HCT116 (cell line): ENCODE data around the gene MRGPRX2. TPM values are rescaled to one million over a fixed set of nuclear protein-coding genes. Genes with fewer than 3 reads are reported as not detected.

Experiments used
- ATAC-seq: fragments of 200-7000 bp; cut with Tn5 transposase; 2 replicates; pipeline ENCODE4 v1.9.1; 2020; ENCODE audit warnings: mild to moderate bottlenecking, moderate library complexity
- BruUV-seq: library from RNA; stranded (reverse); fragments of 400-500 nt; replicated peaks from 2 replicates; lab custom pipeline; 2021; lab: Mats Ljungman, UMichigan
- CTCF ChIA-PET: fragments of 300-600 bp; sonication (Branson Sonifier 250); formaldehyde crosslinking; loops from one replicate; lab custom pipeline; 2021; ENCODE audit warnings: antibody characterized with exemption; lab: Charles Lee
- POLR2A ChIA-PET: fragments of 300-600, 350-600 bp; sonication (Branson Sonifier 250); formaldehyde crosslinking; loops from one replicate; lab custom pipeline; 2021; ENCODE audit warnings: antibody characterized with exemption; lab: Charles Lee
- RAD21 ChIA-PET, 2 experiments: fragments of 300-600 bp; sonication (Branson Sonifier 250); formaldehyde crosslinking; loops; one replicate each; lab custom pipeline; 2023; ENCODE audit warnings: low total read pairs in 2 of 2; ENCODE audit not compliant: uncharacterized antibody in 2 of 2, unreplicated experiment in 2 of 2, low non-redundant PET in 1 of 2; lab: Charles Lee
- DNase-seq: peaks from one replicate; pipeline ENCODE4 v3.0.0-alpha.2; 2010; ENCODE audit warnings: low read depth, low spot score
- H2AFZ ChIP-seq: fragments of 200-600 bp; shearing (Covaris generic), sonication (generic); 2 replicates; pipeline ENCODE4 v1.6.1; 2017; ENCODE audit warnings: low read depth, mixed run types, mixed read lengths, antibody characterized with exemption, low read length; ENCODE audit not compliant: poor library complexity, severe bottlenecking
- H3K27ac ChIP-seq: 2 replicates; pipeline ENCODE4 v1.5.1; 2012; ENCODE audit warnings: low read depth, low read length
- H3K27me3 ChIP-seq: fragments of 200-600 bp; sonication (generic); 2 replicates; pipeline ENCODE4 v1.6.1; 2016; ENCODE audit warnings: mixed run types, low read length, mixed read lengths; ENCODE audit not compliant: insufficient read depth
- H3K36me3 ChIP-seq, 2 experiments: fragments of 200-500 bp in 1 of 2; fragments of 200-600 bp in 1 of 2; sonication (Bioruptor generic) in 1 of 2; sonication (generic) in 1 of 2; 2 replicates each; pipeline versions ENCODE4 v1.5.1 to v1.6.1; 2014 to 2016; ENCODE audit warnings: low read length in 2 of 2, inconsistent platforms in 1 of 2, mixed read lengths in 1 of 2, mixed run types in 1 of 2; ENCODE audit not compliant: insufficient read depth in 2 of 2, control insufficient read depth in 1 of 2
- H3K4me1 ChIP-seq, 2 experiments: fragments of 200-600 bp in 1 of 2; sonication (generic) in 1 of 2; 2 replicates each; pipeline versions ENCODE4 v1.5.1 to v1.6.1; 2012 to 2017; ENCODE audit warnings: low read length in 2 of 2, inconsistent platforms in 1 of 2, mild to moderate bottlenecking in 1 of 2, mixed read lengths in 1 of 2, mixed run types in 1 of 2, moderate library complexity in 1 of 2; ENCODE audit not compliant: insufficient read depth in 2 of 2, control insufficient read depth in 1 of 2
- H3K4me2 ChIP-seq: fragments of 200-600 bp; sonication (generic); 2 replicates; pipeline ENCODE4 v1.6.1; 2017; ENCODE audit warnings: mixed run types, low read length, mixed read lengths
- H3K4me3 ChIP-seq, 2 experiments: fragments of 200-600 bp in 1 of 2; sonication (generic) in 1 of 2; replicated peaks in 1 of 2; 2 replicates each; pipeline ENCODE4 v1.5.1; 2011 to 2016; ENCODE audit warnings: low read length in 2 of 2, control low read depth in 1 of 2, low read depth in 1 of 2, mild to moderate bottlenecking in 1 of 2, mixed read lengths in 1 of 2, mixed run types in 1 of 2
- H3K79me2 ChIP-seq: fragments of 200-600 bp; sonication (generic); 2 replicates; pipeline ENCODE4 v1.6.1; 2017; ENCODE audit warnings: mild to moderate bottlenecking, mixed run types, low read length, moderate library complexity, mixed read lengths; ENCODE audit not compliant: insufficient read depth
- H3K9ac ChIP-seq: fragments of 200-600 bp; sonication (generic); 2 replicates; pipeline ENCODE4 v1.6.1; 2016; ENCODE audit warnings: low read length, mixed read lengths
- H3K9me2 ChIP-seq: fragments of 200-600 bp; sonication (generic), shearing (Covaris generic); 2 replicates; pipeline ENCODE4 v1.6.1; 2017; ENCODE audit warnings: mixed run types, mild to moderate bottlenecking, moderate library complexity; ENCODE audit not compliant: insufficient read depth
- H3K9me3 ChIP-seq, 2 experiments: fragments of 200-500 bp in 1 of 2; fragments of 200-600 bp in 1 of 2; sonication (Bioruptor generic) in 1 of 2; sonication (generic) in 1 of 2; 2 replicates each; pipeline ENCODE4 v1.6.1; 2014 to 2017; ENCODE audit warnings: low read length in 2 of 2, mixed read lengths in 2 of 2, inconsistent platforms in 1 of 2, low read depth in 1 of 2, mild to moderate bottlenecking in 1 of 2, mixed run types in 1 of 2, moderate library complexity in 1 of 2; ENCODE audit not compliant: control insufficient read depth in 1 of 2, insufficient read depth in 1 of 2
- H4K20me1 ChIP-seq: fragments of 200-600 bp; sonication (generic), shearing (Covaris generic); 2 replicates; pipeline ENCODE4 v1.6.1; 2017; ENCODE audit warnings: mixed run types, mild to moderate bottlenecking, moderate library complexity; ENCODE audit not compliant: insufficient read depth
- CBX3 ChIP-seq: IDR thresholded peaks from 2 replicates; pipeline ENCODE4 v1.6.1; 2012; ENCODE audit warnings: low read depth
- EGR1 ChIP-seq: IDR thresholded peaks from 2 replicates; pipeline ENCODE4 v1.6.1; 2012; ENCODE audit warnings: low read depth
- ELF1 ChIP-seq: IDR thresholded peaks from 2 replicates; pipeline ENCODE4 v1.6.1; 2012; ENCODE audit warnings: low read depth, borderline replicate concordance
- EZH2 ChIP-seq: fragments of 200-600 bp; sonication (generic); IDR thresholded peaks from 2 replicates; pipeline ENCODE4 v1.6.1; 2017; ENCODE audit warnings: antibody characterized with exemption, mixed run types
- POLR2AphosphoS5 ChIP-seq: IDR thresholded peaks from 2 replicates; pipeline ENCODE4 v1.6.1; 2011; ENCODE audit warnings: mild to moderate bottlenecking, low read depth, low read length, moderate library complexity
- RAD21 ChIP-seq: IDR thresholded peaks from 2 replicates; pipeline ENCODE4 v1.6.1; 2012; ENCODE audit warnings: low read depth, mild to moderate bottlenecking
- REST ChIP-seq: IDR thresholded peaks from 2 replicates; pipeline ENCODE4 v1.6.1; 2012; ENCODE audit warnings: low read depth
- SRF ChIP-seq: IDR thresholded peaks from 2 replicates; pipeline ENCODE4 v1.6.1; 2012; ENCODE audit warnings: low read depth
- ZBTB33 ChIP-seq: IDR thresholded peaks from 2 replicates; pipeline ENCODE4 v1.6.1; 2011; ENCODE audit warnings: mild to moderate bottlenecking, low read length, moderate library complexity; ENCODE audit not compliant: insufficient replicate concordance; ENCODE audit errors: extremely low read depth
- ZNF274 ChIP-seq: fragments of 200-500 bp; sonication (Bioruptor generic); IDR thresholded peaks from 2 replicates; pipeline ENCODE4 v1.6.1; 2014; ENCODE audit warnings: mild to moderate bottlenecking, low read depth, low read length, inconsistent platforms
- intact Hi-C: fragments of 100-400 bp; cut with micrococcal nuclease; formaldehyde crosslinking; loops from 2 replicates; pipeline ENCODE4 v1.10.0; 2022
- total RNA-seq: library from RNA; stranded (reverse); gene quantifications from one replicate; pipeline ENCODE4 v1.2.1, GENCODE V29; 2021; ENCODE audit not compliant: unreplicated experiment

Gene MRGPRX2
- total RNA-seq, 1 experiment from 2014 or later: not detected

DNA sequence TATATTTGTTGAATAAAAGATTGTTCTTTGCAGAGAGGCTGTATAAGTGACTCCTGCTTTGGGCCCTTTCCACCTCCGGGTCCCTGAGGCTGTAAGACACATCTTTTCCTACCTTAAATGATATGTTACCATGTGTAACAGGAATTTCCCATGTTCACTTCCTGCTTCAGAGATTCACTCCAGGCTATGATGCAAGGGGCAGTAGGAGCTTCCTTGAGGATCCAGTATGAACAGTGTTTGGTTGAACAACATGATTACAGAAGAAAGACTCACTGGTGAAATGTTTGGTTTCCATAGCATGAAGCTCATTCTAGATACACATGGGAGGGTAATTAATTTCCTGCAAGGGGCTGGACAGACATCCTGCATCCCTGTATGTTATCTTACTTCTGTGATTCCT lies 30.8 kb upstream of the MRGPRX2 start:
- TF ChIP-seq EZH2 (no peak), EGR1 (no peak), REST (no peak), CBX3 (no peak), RAD21 (no peak), ZNF274 (no peak), ELF1 (no peak), ZBTB33 (no peak), POLR2AphosphoS5 (no peak), SRF (no peak)
- TF ChIP-seq, all 23 proteins: peak for 0
- Histone ChIP-seq H3K27ac (no peak overlapping the region), H3K9ac (no peak overlapping the region), H3K9me3 (no peaks in the 10 kb centered on the region), H3K4me3 (no peak overlapping the region), H3K4me1 (peaks cover 0 to 4% of the 10 kb centered on the region in 2 experiments; a peak in 1 of 4 replicates), H3K9me2 (no peaks in the 10 kb centered on the region), H3K4me2 (no peak overlapping the region), H4K20me1 (no peaks in the 10 kb centered on the region), H3K27me3 (no peaks in the 10 kb centered on the region), H3K36me3 (no peaks in the 10 kb centered on the region), H3K79me2 (no peaks in the 10 kb centered on the region), H2AFZ (peak overlapping the region; percentile 39)
- intact Hi-C loops: no loop called here
- POLR2A ChIA-PET: no interaction called here
- no TSS peak for BruUV-seq
- DNase-seq (no peak), ATAC-seq (0 out of 2 replicates have a peak, but pooled peaks have one; percentile 32)
- RAD21 ChIA-PET: no interaction called here
- CTCF ChIA-PET: interaction anchor here (1.1 kb wide), 1 partner anchor 14 kb away, joined by 3 read pairs; no protein-coding TSS in a partner anchor
